SK-N-SH (cell line): Measurements from ENCODE around the gene EEF1A2. TPM values are rescaled to one million over a fixed set of nuclear protein-coding genes. Genes with fewer than 3 reads are reported as not detected.

Experiments used
- CTCF ChIA-PET: fragments of 300-600, 350-600 bp; formaldehyde crosslinking; extraction: SDS; loops from one replicate; lab custom pipeline; 2021; lab: Yijun Ruan, JAX
- POLR2A ChIA-PET: fragments of 350-600 bp; sonication (Branson Sonifier 250); formaldehyde crosslinking; extraction: SDS; loops from one replicate; lab custom pipeline; 2020; ENCODE audit warnings: antibody characterized with exemption, inconsistent platforms; lab: Yijun Ruan, JAX
- DNase-seq: peaks from one replicate; pipeline ENCODE4 v3.0.0; 2012
- H2AFZ ChIP-seq: fragments of 200-600 bp; sonication (generic); 2 replicates; pipeline ENCODE4 v1.8.1; 2016; ENCODE audit warnings: antibody characterized with exemption, mild to moderate bottlenecking, low read depth
- H3F3A ChIP-seq: fragments of 200-600 bp; sonication (generic); replicated peaks from 2 replicates; pipeline ENCODE3; 2016; ENCODE audit warnings: antibody characterized with exemption, mild to moderate bottlenecking; ENCODE audit not compliant: insufficient read depth
- H3K27ac ChIP-seq, 2 experiments: fragments of 200-500 bp in 1 of 2; fragments of 200-600 bp in 1 of 2; sonication (Bioruptor generic) in 1 of 2; sonication (generic), shearing (Covaris generic) in 1 of 2; 2 replicates each; pipeline versions ENCODE4 v1.5.1 to v1.6.1; 2014 to 2016; ENCODE audit warnings: low read depth in 2 of 2, inconsistent platforms in 1 of 2, low read length in 1 of 2, mild to moderate bottlenecking in 1 of 2, mixed read lengths in 1 of 2
- H3K27me3 ChIP-seq: fragments of 200-600 bp; sonication (generic), shearing (Covaris generic); 2 replicates; pipeline ENCODE4 v1.6.1; 2016; ENCODE audit warnings: mixed run types; ENCODE audit not compliant: insufficient read depth
- H3K36me3 ChIP-seq, 2 experiments: fragments of 200-500 bp in 1 of 2; fragments of 200-600 bp in 1 of 2; sonication (Bioruptor generic) in 1 of 2; sonication (generic) in 1 of 2; replicated peaks in 1 of 2; 2 replicates each; pipeline versions ENCODE3 to v1.5.1; 2014 to 2016; ENCODE audit warnings: low read length in 1 of 2, mild to moderate bottlenecking in 1 of 2; ENCODE audit not compliant: insufficient read depth in 2 of 2, control insufficient read depth in 1 of 2
- H3K4me1 ChIP-seq, 2 experiments: fragments of 200-500 bp in 1 of 2; fragments of 200-600 bp in 1 of 2; sonication (Bioruptor generic) in 1 of 2; sonication (generic), shearing (Covaris generic) in 1 of 2; 2 replicates each; pipeline versions ENCODE4 v1.5.1 to v1.6.1; 2014 to 2016; ENCODE audit warnings: low read depth in 1 of 2, low read length in 1 of 2, mixed run types in 1 of 2; ENCODE audit not compliant: insufficient read depth in 2 of 2, control insufficient read depth in 1 of 2
- H3K4me2 ChIP-seq: fragments of 200-600 bp; sonication (generic), shearing (Covaris generic); 2 replicates; pipeline ENCODE4 v1.6.1; 2017; ENCODE audit warnings: mixed run types
- H3K4me3 ChIP-seq, 2 experiments: fragments of 200-500 bp in 1 of 2; fragments of 200-600 bp in 1 of 2; sonication (Bioruptor generic) in 1 of 2; sonication (generic), shearing (Covaris generic) in 1 of 2; 2 replicates each; pipeline versions ENCODE4 v1.5.1 to v1.8.1; 2014 to 2016; ENCODE audit warnings: low read depth in 2 of 2, inconsistent platforms in 1 of 2, low read length in 1 of 2, mild to moderate bottlenecking in 1 of 2, mixed read lengths in 1 of 2, moderate library complexity in 1 of 2
- H3K79me2 ChIP-seq: fragments of 200-600 bp; sonication (generic); 2 replicates; pipeline ENCODE4 v1.8.1; 2017; ENCODE audit warnings: mild to moderate bottlenecking; ENCODE audit not compliant: insufficient read depth
- H3K9ac ChIP-seq: fragments of 200-600 bp; sonication (generic); 2 replicates; pipeline ENCODE4 v1.6.1; 2017; ENCODE audit warnings: mixed run types
- H3K9me2 ChIP-seq: fragments of 200-600 bp; sonication (generic); 2 replicates; pipeline ENCODE4 v1.6.1; 2017; ENCODE audit warnings: mixed run types
- H3K9me3 ChIP-seq: fragments of 200-600 bp; sonication (generic); 2 replicates; pipeline ENCODE4 v1.6.1; 2017; ENCODE audit warnings: mixed run types, mild to moderate bottlenecking, moderate library complexity
- H4K20me1 ChIP-seq: fragments of 200-600 bp; sonication (generic); 2 replicates; pipeline ENCODE4 v1.6.1; 2017; ENCODE audit warnings: mild to moderate bottlenecking, mixed run types; ENCODE audit not compliant: insufficient read depth
- EP300 ChIP-seq, 2 experiments: IDR thresholded peaks; 2 replicates each; pipeline versions ENCODE4 v1.4.0 to v1.6.1; 2012; ENCODE audit warnings: borderline replicate concordance in 1 of 2, low read depth in 1 of 2, low read length in 1 of 2
- FOXJ3 ChIP-seq: sonication (generic); formaldehyde crosslinking; IDR thresholded peaks from 2 replicates; pipeline ENCODE4 v1.5.1; 2020; ENCODE audit warnings: mild to moderate bottlenecking, missing genetic modification reagents
- FOXM1 ChIP-seq: IDR thresholded peaks from 2 replicates; pipeline ENCODE4 v1.4.0; 2012; ENCODE audit warnings: low read depth, mild to moderate bottlenecking
- GABPA ChIP-seq: IDR thresholded peaks from 2 replicates; pipeline ENCODE4 v1.4.0; 2012; ENCODE audit warnings: low read depth, mild to moderate bottlenecking
- GATA2 ChIP-seq: sonication (generic); formaldehyde crosslinking; IDR thresholded peaks from 2 replicates; pipeline ENCODE4 v1.5.0; 2020; ENCODE audit warnings: mild to moderate bottlenecking, missing genetic modification reagents
- JUND ChIP-seq: IDR thresholded peaks from 2 replicates; pipeline ENCODE4 v1.4.0; 2012
- MEF2A ChIP-seq: IDR thresholded peaks from 2 replicates; pipeline ENCODE4 v1.4.0; 2012; ENCODE audit warnings: low read depth, borderline replicate concordance
- MXI1 ChIP-seq: IDR thresholded peaks from 2 replicates; pipeline ENCODE4 v1.6.1; 2012; ENCODE audit warnings: mild to moderate bottlenecking, low read depth, low read length, improper control_type of control experiment
- NRF1 ChIP-seq: IDR thresholded peaks from 2 replicates; pipeline ENCODE4 v1.6.1; 2012; ENCODE audit warnings: low read depth, mild to moderate bottlenecking, low read length
- RXRA ChIP-seq: IDR thresholded peaks from 2 replicates; pipeline ENCODE4 v1.4.0; 2012; ENCODE audit warnings: low read depth, mild to moderate bottlenecking, borderline replicate concordance
- TAF1 ChIP-seq: IDR thresholded peaks from 2 replicates; pipeline ENCODE4 v1.6.1; 2012; ENCODE audit warnings: low read depth, mild to moderate bottlenecking, low read length, moderate library complexity, borderline replicate concordance
- TEAD4 ChIP-seq: IDR thresholded peaks from 2 replicates; pipeline ENCODE4 v1.4.0; 2012; ENCODE audit warnings: mild to moderate bottlenecking, borderline replicate concordance; ENCODE audit not compliant: insufficient read depth
- USF1 ChIP-seq: IDR thresholded peaks from 2 replicates; pipeline ENCODE4 v1.4.0; 2012; ENCODE audit warnings: low read depth, borderline replicate concordance
- WGBS: methylation state at CpG from one replicate; pipeline ENCODE4 v1.1.6; 2017; ENCODE audit warnings: low lambda C conversion rate; 5-methylcytosine and 5-hydroxymethylcytosine counted together
- polyA plus RNA-seq, 3 experiments: library from polyadenylated mRNA; depleted of rRNA; stranded (reverse); fragments of >200 nt; gene quantifications; 2 replicates each; pipeline ENCODE4 v1.2.3, GENCODE V29; 2012
- TF ChIP-seq, protein P1 (sequence below): fragments of 200-600 bp; sonication (generic); IDR thresholded peaks from 2 replicates; pipeline ENCODE4 v1.6.1; 2017; ENCODE audit warnings: antibody characterized with exemption, mild to moderate bottlenecking, moderate library complexity

EEF1A2 gene
- polyA plus RNA-seq, 1 of the 3 experiments (the other 2 are of a cell fraction) = 16.5 TPM

- POLR2A ChIA-PET = interaction anchor here (1.0 to 3.0 kb wide), 5 partner anchors 8 to 57 kb away, joined by 3 to 14 read pairs (median 5); partner anchors contain the start of genes KCNQ2 and PPDPF
- no peak overlapping the region for H3K4me2 ChIP-seq
Observed at GRCh38 chr20:63463400-63464288, 35.2 kb downstream of the EEF1A2 start.

GRCh38 chr20:63462244-63462643, 36.6 kb downstream of the EEF1A2 start:
- ChIA-PET POLR2A (no interaction called here), CTCF (interaction anchor here (1.1 to 1.6 kb wide), 2 partner anchors 10 to 19 kb away, joined by 3 to 5 read pairs; partner anchors contain the start of gene KCNQ2)
- no peaks in the 10 kb centered on the region for H3K9me2 ChIP-seq
- no peaks in the 10 kb centered on the region for H3K36me3 ChIP-seq
- H3K4me1 ChIP-seq = peaks cover 0 to 95% of the 10 kb centered on the region in 2 experiments; a peak in 2 of 4 replicates
- no peaks in the 10 kb centered on the region for H4K20me1 ChIP-seq
- H3K4me2 ChIP-seq = no peak overlapping the region
- DNase-seq = no peak
- H3F3A ChIP-seq = no peaks in the 10 kb centered on the region
- H3K4me3 ChIP-seq = no peak overlapping the region
- no peaks in the 10 kb centered on the region for H3K9me3 ChIP-seq
- H3K27ac ChIP-seq = peak overlapping the region in 1 of 2 experiments; percentile 97; a peak in 1 of 4 replicates
- H3K27me3 ChIP-seq = peaks cover 17% of the 10 kb centered on the region
- no peak overlapping the region for H2AFZ ChIP-seq
- H3K79me2 ChIP-seq = no peaks in the 10 kb centered on the region
- no peak overlapping the region for H3K9ac ChIP-seq
- 18% methylated on average over 1 of the region's 2 CpGs for WGBS
- TF ChIP-seq GATA2 (CRISPR knock-in tag) = no peak
- no peak for TF ChIP-seq FOXJ3 (CRISPR knock-in tag)
- TF ChIP-seq TEAD4 = no peak
- no peak for TF ChIP-seq RXRA
- TF ChIP-seq, protein P1, sequence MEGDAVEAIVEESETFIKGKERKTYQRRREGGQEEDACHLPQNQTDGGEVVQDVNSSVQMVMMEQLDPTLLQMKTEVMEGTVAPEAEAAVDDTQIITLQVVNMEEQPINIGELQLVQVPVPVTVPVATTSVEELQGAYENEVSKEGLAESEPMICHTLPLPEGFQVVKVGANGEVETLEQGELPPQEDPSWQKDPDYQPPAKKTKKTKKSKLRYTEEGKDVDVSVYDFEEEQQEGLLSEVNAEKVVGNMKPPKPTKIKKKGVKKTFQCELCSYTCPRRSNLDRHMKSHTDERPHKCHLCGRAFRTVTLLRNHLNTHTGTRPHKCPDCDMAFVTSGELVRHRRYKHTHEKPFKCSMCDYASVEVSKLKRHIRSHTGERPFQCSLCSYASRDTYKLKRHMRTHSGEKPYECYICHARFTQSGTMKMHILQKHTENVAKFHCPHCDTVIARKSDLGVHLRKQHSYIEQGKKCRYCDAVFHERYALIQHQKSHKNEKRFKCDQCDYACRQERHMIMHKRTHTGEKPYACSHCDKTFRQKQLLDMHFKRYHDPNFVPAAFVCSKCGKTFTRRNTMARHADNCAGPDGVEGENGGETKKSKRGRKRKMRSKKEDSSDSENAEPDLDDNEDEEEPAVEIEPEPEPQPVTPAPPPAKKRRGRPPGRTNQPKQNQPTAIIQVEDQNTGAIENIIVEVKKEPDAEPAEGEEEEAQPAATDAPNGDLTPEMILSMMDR = no peak
- TF ChIP-seq JUND = no peak
- no peak for TF ChIP-seq USF1
- no peak for TF ChIP-seq MEF2A
- no peak for TF ChIP-seq NRF1
- no peak for TF ChIP-seq MXI1
- TF ChIP-seq GABPA = no peak
- no peak for TF ChIP-seq TAF1

More at GRCh38 chr20:63463400-63464288, 35.2 kb downstream of the EEF1A2 start:
- H3K36me3 ChIP-seq = no peaks in the 10 kb centered on the region
- peak in 1 of 2 experiments; percentile 48; a peak in 1 of 4 replicates for TF ChIP-seq EP300 (IDR thresholded peaks at IDR 0.05; ENCODE audit: borderline replicate concordance in 1 of 2, low read depth in 1 of 2, low read length in 1 of 2)
- peak; percentile 74; the same call in 1 of the 2 replicates for TF ChIP-seq MXI1
- no peak for TF ChIP-seq FOXM1
- TF ChIP-seq, all 33 proteins: peak for 2
- Histone ChIP-seq H3K9ac (no peak overlapping the region), H3F3A (no peaks in the 10 kb centered on the region), H3K79me2 (no peaks in the 10 kb centered on the region), H4K20me1 (no peaks in the 10 kb centered on the region), H3K27me3 (peaks cover 17% of the 10 kb centered on the region), H3K9me2 (no peaks in the 10 kb centered on the region), H2AFZ (no peak overlapping the region), H3K4me3 (no peak overlapping the region; a peak in 1 of 4 replicates), H3K9me3 (no peaks in the 10 kb centered on the region), H3K27ac (peak overlapping the region in 1 of 2 experiments; percentile 97; a peak in 2 of 4 replicates), H3K4me1 (peaks cover 0 to 95% of the 10 kb centered on the region in 2 experiments; a peak in 2 of 4 replicates)
- CTCF ChIA-PET = interaction anchor here (1.0 to 3.1 kb wide), 6 partner anchors 9 to 74 kb away, joined by 3 to 17 read pairs (median 4); partner anchors contain the start of genes KCNQ2 and PTK6
- whole genome bisulfite sequencing = 33% methylated on average over 18 of the region's 22 CpGs
- peak; percentile 88 for DNase-seq
